Peyer's patch (tissue), 4 donors: Measurements from ENCODE around the gene LRRC8A.

Experiments
- CTCF ChIP-seq, 6 experiments: fragments of 450-650 bp in 4 of 6; fragments of 200-600 bp in 2 of 6; sonication (generic) in 1 of 6; IDR thresholded peaks; one replicate each; pipeline ENCODE4 v1.5.1; 2017 to 2019; ENCODE audit warnings: antibody characterized with exemption in 6 of 6, mild to moderate bottlenecking in 3 of 6, moderate library complexity in 1 of 6
- POLR2A ChIP-seq, 2 donors: fragments of 450-650 bp; IDR thresholded peaks; one replicate each; pipeline ENCODE4 v1.5.1; 2017; ENCODE audit warnings: antibody characterized with exemption in 2 of 2, mild to moderate bottlenecking in 2 of 2, moderate library complexity in 2 of 2

- TF ChIP-seq CTCF (IDR thresholded peaks at IDR 0.05) (no peak), POLR2A (IDR thresholded peaks at IDR 0.05) (no peak)
These were observed 65.3 kb downstream of the LRRC8A start for GRCh38 chr9:128947277-128947526.
